H1 (cell line): ENCODE data around the gene RPL32.

Experiments
- CTCF ChIP-seq, 3 experiments: IDR thresholded peaks; 1 replicate in 2 of 3; 2 replicates in 1 of 3; pipeline versions ENCODE4 v1.5.1 to v1.6.1; 2011; ENCODE audit warnings: low read length in 3 of 3, mild to moderate bottlenecking in 3 of 3, inconsistent platforms in 2 of 3, low read depth in 1 of 3, moderate library complexity in 1 of 3; ENCODE audit not compliant: insufficient read depth in 1 of 3; ENCODE audit errors: control extremely low read depth in 1 of 3
- EP300 ChIP-seq, 2 experiments: IDR thresholded peaks; 1 replicate in 1 of 2; 2 replicates in 1 of 2; pipeline ENCODE4 v1.6.1; 2011 to 2012; ENCODE audit warnings: low read depth in 2 of 2, low read length in 2 of 2, mild to moderate bottlenecking in 2 of 2, borderline replicate concordance in 1 of 2, inconsistent platforms in 1 of 2, moderate library complexity in 1 of 2
- JUND ChIP-seq: IDR thresholded peaks from 2 replicates; pipeline ENCODE4 v1.6.1; 2011; ENCODE audit warnings: mild to moderate bottlenecking, improper control_type of control experiment, low read length

GRCh38 chr3:12797892-12798558 lies 43.3 kb downstream of the RPL32 start:
- TF ChIP-seq JUND (no peak), CTCF (IDR thresholded peaks at IDR 0.05; ENCODE audit: control extremely low read depth in 1 of 3, insufficient read depth in 1 of 3, low read depth in 1 of 3, low read length in 3 of 3) (no peak), EP300 (IDR thresholded peaks at IDR 0.05; ENCODE audit: borderline replicate concordance in 1 of 2, low read depth in 2 of 2, low read length in 2 of 2) (no peak)
